Suprapubic skin (tissue), 3 donors: ENCODE results near the gene ESX1.

ENCODE experiments used
- EP300 ChIP-seq: sonication (generic); formaldehyde crosslinking; IDR thresholded peaks from one replicate; pipeline ENCODE4 v1.6.1; 2017; ENCODE audit warnings: antibody characterized with exemption
- TF ChIP-seq, protein P1 (sequence below), 2 donors: fragments of 200-600 bp in 1 of 2; fragments of 450-650 bp in 1 of 2; sonication (generic) in 1 of 2; IDR thresholded peaks; one replicate each; pipeline ENCODE4 v1.5.1; 2016 to 2019; ENCODE audit warnings: antibody characterized with exemption in 2 of 2, mild to moderate bottlenecking in 1 of 2, moderate library complexity in 1 of 2

- TF ChIP-seq, protein P1, sequence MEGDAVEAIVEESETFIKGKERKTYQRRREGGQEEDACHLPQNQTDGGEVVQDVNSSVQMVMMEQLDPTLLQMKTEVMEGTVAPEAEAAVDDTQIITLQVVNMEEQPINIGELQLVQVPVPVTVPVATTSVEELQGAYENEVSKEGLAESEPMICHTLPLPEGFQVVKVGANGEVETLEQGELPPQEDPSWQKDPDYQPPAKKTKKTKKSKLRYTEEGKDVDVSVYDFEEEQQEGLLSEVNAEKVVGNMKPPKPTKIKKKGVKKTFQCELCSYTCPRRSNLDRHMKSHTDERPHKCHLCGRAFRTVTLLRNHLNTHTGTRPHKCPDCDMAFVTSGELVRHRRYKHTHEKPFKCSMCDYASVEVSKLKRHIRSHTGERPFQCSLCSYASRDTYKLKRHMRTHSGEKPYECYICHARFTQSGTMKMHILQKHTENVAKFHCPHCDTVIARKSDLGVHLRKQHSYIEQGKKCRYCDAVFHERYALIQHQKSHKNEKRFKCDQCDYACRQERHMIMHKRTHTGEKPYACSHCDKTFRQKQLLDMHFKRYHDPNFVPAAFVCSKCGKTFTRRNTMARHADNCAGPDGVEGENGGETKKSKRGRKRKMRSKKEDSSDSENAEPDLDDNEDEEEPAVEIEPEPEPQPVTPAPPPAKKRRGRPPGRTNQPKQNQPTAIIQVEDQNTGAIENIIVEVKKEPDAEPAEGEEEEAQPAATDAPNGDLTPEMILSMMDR (IDR thresholded peaks at IDR 0.05), result no peak
- no peak for TF ChIP-seq EP300
Measured at GRCh38 chrX:104211187-104211586, 43.5 kb downstream of the ESX1 start.
